Stimulated activated CD4-positive, alpha-beta T cell treated with anti-CD3 and anti-CD28 coated beads, Interleukin-1b, Interleukin-23, amount 100 ng/mL, for 4 hours (primary cell): ENCODE measurements around the gene GPR82.
"Not testable (repeated sequence)": the region's sequence is repeated elsewhere in the genome, so short reads cannot be mapped to it uniquely, and the experiment has no call there.

ENCODE experiments used
- DNase-seq, 2 donors: peaks; one replicate each; pipeline ENCODE4 v3.0.0-alpha.2; 2020; ENCODE audit warnings: low read depth in 2 of 2

The GPR82 gene

GRCh38 chrX:41723826-41724225 lies at the start of gene GPR82:
Gene GPR82 (plus strand): TSS chrX:41724181. CDS start chrX:41727027, 2,846 bp downstream.
- DNase-seq: no peak

GRCh38 chrX:41676361-41676760 lies 47.6 kb upstream of the GPR82 start:
- DNase-seq: not testable (repeated sequence)

- no peak for DNase-seq
Observed at GRCh38 chrX:41677183-41678060, 46.6 kb upstream of the GPR82 start.

- no peak for DNase-seq
Observed at GRCh38 chrX:41684138-41684537, 39.8 kb upstream of the GPR82 start.

GRCh38 chrX:41684940-41685339 lies 39.0 kb upstream of the GPR82 start:
- DNase-seq: no peak

GRCh38 chrX:41686788-41687187 lies 37.2 kb upstream of the GPR82 start:
- DNase-seq: no peak

GRCh38 chrX:41688156-41688555 lies 35.8 kb upstream of the GPR82 start:
- DNase-seq: no peak

- DNase-seq: no peak
Observed at GRCh38 chrX:41688835-41689234, 35.1 kb upstream of the GPR82 start, which contains the start of gene GPR34. Gene GPR34 (plus strand): TSS chrX:41688973. CDS start chrX:41695634, 6,661 bp downstream.

GRCh38 chrX:41689711-41690110 lies 34.3 kb upstream of the GPR82 start:
- no peak for DNase-seq

- DNase-seq: no peak
Observed at GRCh38 chrX:41692162-41692749, 31.7 kb upstream of the GPR82 start.

GRCh38 chrX:41693024-41693423 lies 31.0 kb upstream of the GPR82 start:
- DNase-seq: no peak

GRCh38 chrX:41695426-41695825 lies 28.6 kb upstream of the GPR82 start:
- no peak for DNase-seq

- no peak for DNase-seq
Observed at GRCh38 chrX:41703574-41704029, 20.4 kb upstream of the GPR82 start.

GRCh38 chrX:41705042-41705441 lies 18.9 kb upstream of the GPR82 start:
- DNase-seq: no peak

- no peak for DNase-seq
Observed at GRCh38 chrX:41705680-41706374, 18.2 kb upstream of the GPR82 start.

GRCh38 chrX:41707218-41707617 lies 16.8 kb upstream of the GPR82 start:
- DNase-seq: no peak

GRCh38 chrX:41708486-41708885 lies 15.5 kb upstream of the GPR82 start:
- no peak for DNase-seq

GRCh38 chrX:41711021-41711667 lies 12.8 kb upstream of the GPR82 start:
- DNase-seq: no peak

GRCh38 chrX:41716222-41716621 lies 7.8 kb upstream of the GPR82 start:
- no peak for DNase-seq

- DNase-seq: no peak
Observed at GRCh38 chrX:41716767-41717473, 7.1 kb upstream of the GPR82 start.
